Activated T-cell treated with anti-CD3 and anti-CD28 coated beads for 48 hours (primary cell): ENCODE results near the gene GADD45G.

Source experiments
- DNase-seq: peaks from one replicate; pipeline ENCODE4 v3.0.0-alpha.2; 2020; ENCODE audit warnings: low read depth

GADD45G gene

DNA sequence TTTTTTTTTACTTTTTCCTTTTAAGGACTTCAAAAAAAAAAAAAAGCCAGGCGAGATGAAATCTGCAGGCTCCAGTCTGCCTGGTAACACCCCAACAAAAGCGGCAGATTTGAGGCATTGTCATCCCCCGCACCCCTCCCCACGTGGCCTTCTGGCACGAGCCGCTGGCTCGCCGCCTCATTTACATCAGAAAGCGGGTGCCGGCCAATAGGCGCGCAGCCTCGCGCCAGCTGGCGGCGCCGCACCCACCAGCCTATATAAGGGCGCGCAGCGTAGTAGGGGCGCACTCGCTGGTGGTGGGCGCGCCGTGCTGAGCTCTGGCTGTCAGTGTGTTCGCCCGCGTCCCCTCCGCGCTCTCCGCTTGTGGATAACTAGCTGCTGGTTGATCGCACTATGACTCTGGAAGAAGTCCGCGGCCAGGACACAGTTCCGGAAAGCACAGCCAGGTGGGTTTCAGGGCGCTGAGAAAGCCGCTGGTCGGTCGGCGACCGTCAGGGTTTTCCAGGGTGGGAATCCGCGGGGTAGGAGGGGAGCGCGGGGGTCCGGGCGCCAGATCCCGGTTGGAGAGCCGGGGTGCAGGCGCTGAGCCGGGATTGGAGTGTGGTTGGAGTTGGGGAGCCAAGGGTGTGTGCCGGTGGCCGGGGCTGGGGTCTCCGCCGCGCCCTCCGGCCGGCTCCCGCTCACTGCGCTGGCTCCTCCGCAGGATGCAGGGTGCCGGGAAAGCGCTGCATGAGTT, at the start of gene GADD45G:
GADD45G (plus strand) TSS at position 284 of the 736 bp plus-strand sequence; CDS start at position 394, 110 bp downstream.
- DNase-seq, result peak; percentile 80

DNA sequence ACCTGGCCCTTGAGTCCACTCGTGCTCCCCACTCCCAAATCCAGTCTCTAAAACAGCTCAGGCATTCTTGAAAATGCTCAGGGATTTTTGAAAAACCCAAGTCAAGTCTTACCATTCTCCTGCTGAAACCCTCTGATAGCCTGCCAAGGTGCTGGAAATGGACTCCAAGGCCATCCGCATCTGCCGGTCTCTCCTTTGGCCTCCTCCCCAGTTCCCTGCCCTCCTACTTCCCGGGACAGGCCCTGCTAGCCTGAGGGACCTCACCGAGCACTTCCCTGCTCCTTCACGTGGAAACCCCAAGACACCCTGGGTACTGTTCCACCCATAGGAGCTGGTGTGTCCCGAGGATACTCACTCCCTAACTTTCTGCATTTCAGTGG, 49.8 kb upstream of the GADD45G start:
- DNase-seq, result no peak

DNA sequence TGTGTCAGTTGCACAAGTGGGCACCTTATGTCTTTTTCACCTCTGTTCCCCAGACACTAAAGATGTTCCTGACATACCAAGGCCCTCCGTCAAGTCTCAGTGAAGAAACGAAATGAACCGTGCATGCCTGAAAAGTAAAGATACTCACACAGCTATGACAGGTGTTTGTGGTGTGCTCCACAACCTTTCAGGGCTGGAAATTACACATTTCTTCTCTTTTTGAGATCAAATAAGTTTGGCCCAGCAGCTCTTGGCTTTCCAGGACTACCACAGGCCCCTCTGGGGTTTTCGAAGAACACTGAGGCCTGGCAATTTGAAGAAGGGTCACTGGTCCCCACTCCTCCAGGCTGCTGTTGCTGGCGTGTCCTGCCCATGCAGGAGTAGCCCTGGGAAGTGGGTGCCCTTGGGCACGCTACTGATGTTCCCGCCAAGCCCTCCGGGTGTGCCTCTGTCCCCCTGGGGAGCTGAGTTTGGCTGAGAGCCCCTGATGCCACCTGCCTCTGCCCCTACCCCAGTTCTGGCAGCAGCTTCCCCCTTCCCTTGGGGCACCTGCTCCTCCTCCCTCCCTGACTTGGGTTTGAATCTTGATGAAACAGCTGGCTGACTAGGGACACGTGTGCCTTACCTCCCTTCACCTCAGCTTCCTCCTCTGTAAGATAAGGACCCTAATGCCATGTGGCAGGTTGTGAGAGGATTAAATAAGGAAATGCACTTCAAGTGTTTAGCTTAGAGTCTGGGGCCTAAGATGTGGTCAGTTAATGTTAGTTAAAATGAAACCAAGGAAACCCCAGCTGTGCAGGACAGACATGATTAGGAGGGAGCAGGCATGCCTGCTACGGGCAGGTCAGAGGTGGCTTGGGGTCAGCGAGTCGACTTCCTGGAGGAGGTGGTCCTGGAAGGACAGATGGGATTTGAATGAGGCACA, 49.1 kb upstream of the GADD45G start:
- no peak for DNase-seq

GRCh38 chr9:89558196-89558899, 46.5 kb upstream of the GADD45G start:
- DNase-seq, result no peak

DNA sequence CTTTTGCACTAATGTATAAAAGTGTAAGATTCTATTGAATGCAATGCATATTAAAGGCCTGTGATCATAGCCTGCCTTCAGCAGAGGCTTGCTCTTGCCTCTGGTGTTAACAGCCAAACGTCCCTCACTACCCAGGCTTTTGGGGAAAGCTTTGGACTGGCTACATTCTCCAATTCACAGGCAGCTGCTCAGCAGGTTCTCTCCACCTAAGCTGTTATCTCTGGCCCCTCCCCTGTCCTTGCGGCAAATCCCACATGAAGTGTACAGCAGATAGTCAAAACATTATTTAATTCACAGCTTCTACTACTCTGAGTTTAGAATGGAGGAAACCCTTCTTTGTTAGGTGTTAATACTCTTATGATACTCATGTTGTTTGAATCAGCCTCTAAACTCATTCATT, 45.9 kb upstream of the GADD45G start:
- DNase-seq, result no peak

DNA sequence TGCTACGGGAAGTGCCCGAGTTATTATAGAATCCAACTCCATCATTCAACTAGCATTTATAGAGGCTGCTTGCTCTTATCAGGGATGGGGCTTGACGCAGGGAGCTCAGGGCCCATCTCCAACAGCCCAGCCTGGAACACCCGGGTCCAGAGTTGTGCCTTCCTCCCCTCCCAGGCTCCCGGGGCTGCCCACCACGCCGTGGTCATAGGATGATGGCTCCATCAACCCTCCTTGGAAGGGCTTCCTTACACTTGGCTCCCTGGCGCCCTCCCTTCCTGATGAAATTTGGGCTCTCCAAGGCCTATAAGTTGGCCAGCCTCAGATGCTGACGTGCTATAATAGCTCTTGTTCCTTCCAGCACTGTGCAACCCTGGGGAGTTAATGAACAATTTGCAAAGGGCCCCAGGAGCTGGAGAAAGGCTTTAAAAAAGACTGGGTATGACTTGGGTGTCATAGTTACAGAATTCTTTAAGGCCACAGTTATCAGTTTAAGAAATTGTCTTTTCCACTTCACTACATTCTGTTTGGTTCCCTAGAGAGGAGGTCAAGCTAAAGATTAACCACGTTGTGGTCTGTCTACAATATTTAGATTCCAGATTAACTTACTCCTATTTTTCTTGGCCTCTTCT, 42.5 kb upstream of the GADD45G start:
- no peak for DNase-seq

- DNase-seq, result no peak
These were observed 41.1 kb upstream of the GADD45G start for GRCh38 chr9:89563571-89564345.

- DNase-seq, result no peak
These were observed 40.4 kb upstream of the GADD45G start for GRCh38 chr9:89564346-89564878.

- no peak for DNase-seq
These were observed 37.2 kb upstream of the GADD45G start for GRCh38 chr9:89567649-89568048.

DNA sequence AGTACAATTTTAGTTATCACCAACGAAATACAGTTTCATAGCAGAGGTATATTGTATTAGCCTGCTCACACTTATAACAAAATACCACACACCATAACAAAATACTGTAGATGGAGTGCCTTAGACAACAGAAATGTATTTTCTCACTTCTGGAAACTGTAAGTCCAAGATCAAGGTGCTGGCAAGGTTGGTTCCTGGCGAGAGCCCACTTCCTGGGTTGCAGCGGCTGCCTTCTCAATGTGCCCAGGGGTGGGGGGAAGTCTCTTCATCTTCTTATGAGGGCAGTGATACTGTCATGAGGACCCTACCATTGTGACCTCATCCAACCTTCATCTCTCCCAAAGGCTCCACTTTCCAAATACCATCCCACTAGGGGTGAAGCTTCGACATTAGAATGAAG, 30.5 kb upstream of the GADD45G start:
- DNase-seq, result no peak

DNA sequence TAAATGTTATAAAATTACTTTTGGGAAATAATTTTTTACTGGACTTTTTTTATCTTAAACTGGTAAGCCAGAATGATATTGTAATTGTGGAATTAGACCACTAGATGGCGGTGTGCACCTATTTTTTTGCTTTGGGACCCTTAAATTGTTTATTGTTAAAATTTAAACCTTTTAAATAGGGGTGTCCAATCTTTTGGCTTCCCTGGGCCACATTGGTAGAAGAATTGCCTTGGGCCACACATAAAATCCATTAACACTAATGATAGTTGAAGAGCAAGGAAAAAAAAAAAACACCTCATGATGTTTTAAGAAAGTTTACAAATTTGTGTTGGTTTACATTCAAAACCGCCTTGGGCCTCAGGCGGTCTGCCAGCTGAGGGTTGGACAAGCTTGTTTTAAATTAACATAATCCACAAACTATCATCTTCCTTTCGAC, 28.4 kb upstream of the GADD45G start:
- DNase-seq, result no peak

DNA sequence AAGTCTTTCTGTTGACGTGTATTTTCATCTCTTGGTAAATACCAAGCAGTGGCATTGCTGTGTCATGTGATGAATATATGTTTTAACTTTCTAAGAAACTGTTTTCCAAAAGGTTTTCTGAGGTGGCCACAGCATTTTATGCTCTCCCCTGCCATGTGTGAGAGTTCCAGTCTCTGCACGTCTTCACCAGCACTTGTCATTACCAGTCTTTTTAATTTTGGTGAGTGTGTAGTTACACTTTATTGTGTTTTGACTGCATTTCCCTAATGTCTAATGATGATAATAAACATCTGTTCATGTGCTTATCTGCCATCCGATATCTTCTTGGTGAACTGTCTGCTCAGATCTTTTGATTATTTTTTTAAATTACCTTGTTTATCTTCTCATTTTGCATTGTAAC, 27.4 kb upstream of the GADD45G start:
- DNase-seq, result no peak

DNA sequence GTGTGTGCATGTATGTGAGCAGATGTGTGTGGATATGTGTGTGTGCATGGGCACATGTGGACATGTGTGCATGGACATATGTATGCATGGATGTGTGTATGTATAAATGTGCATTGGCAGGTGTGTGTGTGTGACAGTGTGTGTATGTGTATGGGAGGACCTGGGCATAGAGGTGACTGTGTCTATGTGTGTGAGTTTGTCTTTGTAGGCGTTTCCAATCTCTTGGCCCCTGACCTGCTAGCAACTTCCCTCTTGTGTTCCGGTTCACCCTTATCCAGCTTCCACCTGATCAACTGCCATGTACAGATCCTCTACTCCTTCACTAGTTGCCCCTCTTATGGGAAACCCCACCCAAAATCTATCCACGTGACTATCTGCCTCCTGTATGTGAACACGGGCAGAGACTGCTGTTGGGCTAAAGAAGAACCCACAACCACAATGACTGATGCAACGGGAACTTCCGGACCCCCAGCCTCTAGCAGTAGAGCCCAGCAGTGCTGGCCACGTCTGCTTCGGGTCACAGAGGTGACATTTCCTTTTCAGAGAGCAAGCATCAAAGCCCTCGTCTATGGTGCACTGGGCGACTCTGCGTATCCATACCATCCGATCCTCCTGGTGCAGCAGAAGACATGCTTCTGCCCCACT, 24.9 kb upstream of the GADD45G start:
- DNase-seq, result no peak

GRCh38 chr9:89586311-89586710, 18.5 kb upstream of the GADD45G start:
- DNase-seq, result no peak

DNA sequence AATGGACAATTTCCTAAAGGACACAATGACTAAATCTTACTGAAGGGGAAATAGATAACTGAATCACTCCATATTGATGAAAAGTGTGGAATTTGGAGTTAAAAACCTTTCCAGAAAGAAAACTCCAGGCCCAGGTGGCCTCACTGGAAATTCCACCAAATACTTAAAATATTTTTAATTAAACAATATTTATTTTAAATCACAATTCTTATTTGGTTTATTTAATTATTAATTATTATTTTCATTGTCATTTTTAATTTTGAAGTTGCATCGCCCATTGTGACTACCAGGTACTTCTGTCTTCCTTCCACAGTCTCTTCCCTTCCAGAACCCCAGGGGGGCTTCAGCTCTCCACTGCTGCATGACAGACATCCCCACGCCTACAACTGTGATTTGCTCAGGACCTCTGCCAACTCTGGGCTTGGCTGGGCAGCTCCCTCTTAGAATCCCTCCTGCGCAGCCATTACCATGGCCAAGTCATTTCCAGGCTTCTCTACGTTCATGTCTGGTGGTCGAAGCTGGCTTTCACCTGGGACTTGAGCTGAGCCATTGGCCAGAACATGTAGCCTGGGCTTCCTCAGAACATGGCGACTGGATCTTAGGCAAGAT, 16.4 kb upstream of the GADD45G start:
- no peak for DNase-seq

GRCh38 chr9:89590415-89590814, 14.4 kb upstream of the GADD45G start:
- DNase-seq, result no peak

- no peak for DNase-seq
These were observed 13.3 kb upstream of the GADD45G start for GRCh38 chr9:89591274-89592212.

GRCh38 chr9:89592213-89592815, 12.5 kb upstream of the GADD45G start:
- no peak for DNase-seq
